KOPT-K1 (cell line): ENCODE data around the gene SNRNP70.
"Not testable (repeated sequence)": the region's sequence is repeated elsewhere in the genome, so short reads cannot be mapped to it uniquely, and the experiment has no call there.

Experiments used
- H3K27ac ChIP-seq: fragments of 200-600 bp; sonication (generic); 2 replicates; pipeline ENCODE4 v1.5.1; 2016; ENCODE audit warnings: antibody characterized with exemption, mild to moderate bottlenecking, low read depth, low read length; ENCODE audit not compliant: poor library complexity, severe bottlenecking
- H3K36me3 ChIP-seq: fragments of 200-600 bp; sonication (generic); 2 replicates; pipeline ENCODE4 v1.5.1; 2017; ENCODE audit warnings: antibody characterized with exemption, mild to moderate bottlenecking, low read length, moderate library complexity; ENCODE audit not compliant: insufficient read depth
- H3K9me3 ChIP-seq: fragments of 200-600 bp; sonication (generic); 2 replicates; pipeline ENCODE4 v1.5.1; 2017; ENCODE audit warnings: antibody characterized with exemption, low read length, mild to moderate bottlenecking; ENCODE audit not compliant: insufficient read depth, poor library complexity, severe bottlenecking

Gene SNRNP70

DNA sequence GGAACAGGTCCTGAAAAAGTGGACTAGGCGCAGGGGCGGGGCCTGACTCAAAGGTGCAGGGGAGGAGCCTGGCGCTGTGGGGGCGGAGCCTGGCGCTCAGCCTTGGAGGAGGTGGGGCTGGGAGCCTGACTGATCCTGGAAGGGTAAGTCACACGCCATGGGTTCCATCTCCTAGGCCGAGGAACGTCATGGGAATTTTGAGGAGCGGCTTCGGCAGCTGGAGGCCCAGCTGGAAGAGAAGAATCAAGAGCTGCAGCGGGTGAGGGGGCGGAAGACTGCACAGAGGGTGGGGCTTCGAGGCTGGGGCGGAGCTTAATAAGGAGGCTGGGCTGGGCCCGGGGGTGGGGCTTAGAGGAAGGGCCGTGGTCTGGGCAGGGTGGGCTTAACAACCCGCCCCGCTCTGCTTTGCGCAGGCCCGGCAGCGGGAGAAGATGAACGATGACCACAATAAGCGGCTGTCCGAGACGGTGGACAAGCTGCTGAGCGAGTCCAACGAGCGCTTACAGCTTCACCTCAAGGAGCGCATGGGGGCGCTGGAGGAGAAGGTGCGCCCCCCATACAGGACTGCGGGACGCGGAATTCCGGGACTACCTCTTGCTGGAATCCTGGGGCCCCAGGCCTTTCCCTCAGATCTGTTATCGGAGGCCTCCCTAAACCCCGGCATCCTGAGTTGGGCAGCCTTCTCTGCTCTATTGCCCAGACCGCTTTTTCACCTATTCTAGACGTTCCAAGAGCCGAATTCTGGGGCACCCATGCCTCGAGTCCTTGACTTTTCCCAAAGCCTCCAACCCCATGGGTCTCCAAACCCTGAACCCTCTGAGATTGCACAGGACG, 48.6 kb downstream of the SNRNP70 start:
- Histone ChIP-seq H3K36me3 (no peaks in the 10 kb centered on the region), H3K9me3 (no peaks in the 10 kb centered on the region), H3K27ac (no peak overlapping the region)

DNA sequence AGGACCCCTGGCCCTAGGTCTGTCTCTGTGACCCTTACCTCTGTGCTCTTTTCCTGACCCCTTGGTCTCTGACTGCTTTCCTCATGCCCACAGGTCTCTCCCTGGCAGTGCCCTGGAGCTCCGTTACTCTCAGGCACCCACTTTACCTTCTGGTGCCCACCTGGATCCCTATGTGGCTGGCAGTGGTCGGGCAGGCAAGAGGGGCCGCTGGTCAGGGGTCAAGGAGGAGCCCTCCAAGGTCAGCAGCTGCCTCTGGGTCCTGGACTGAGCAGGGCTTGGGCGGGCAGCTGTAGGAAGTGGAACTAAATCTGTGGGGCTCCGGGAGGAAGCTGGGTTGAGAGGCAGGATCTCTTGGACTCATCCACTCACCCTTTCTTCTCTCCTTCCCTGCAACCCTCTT, 50.4 kb downstream of the SNRNP70 start:
- Histone ChIP-seq H3K27ac (no peak overlapping the region), H3K9me3 (no peaks in the 10 kb centered on the region), H3K36me3 (no peaks in the 10 kb centered on the region)

DNA sequence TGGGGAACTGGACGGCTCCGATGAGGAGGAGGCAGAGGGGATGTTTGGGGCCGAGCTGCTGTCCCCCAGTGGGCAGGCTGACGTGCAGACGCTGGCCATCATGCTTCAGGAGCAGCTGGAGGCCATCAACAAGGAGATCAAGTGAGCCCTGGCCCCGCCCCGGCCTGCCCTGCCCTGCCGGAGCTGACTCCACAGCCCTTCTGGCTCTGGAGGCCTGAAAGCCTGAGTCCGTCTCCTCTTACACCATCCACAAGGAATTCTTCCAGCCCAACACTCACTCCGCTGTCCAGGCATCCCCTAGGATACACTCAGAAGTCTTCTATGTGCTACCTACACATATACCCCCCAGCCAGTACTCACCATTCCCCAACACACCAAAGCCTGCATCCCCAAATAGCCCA, 51.5 kb downstream of the SNRNP70 start:
- no peaks in the 10 kb centered on the region for H3K36me3 ChIP-seq
- H3K27ac ChIP-seq, result no peak overlapping the region
- H3K9me3 ChIP-seq, result no peaks in the 10 kb centered on the region

DNA sequence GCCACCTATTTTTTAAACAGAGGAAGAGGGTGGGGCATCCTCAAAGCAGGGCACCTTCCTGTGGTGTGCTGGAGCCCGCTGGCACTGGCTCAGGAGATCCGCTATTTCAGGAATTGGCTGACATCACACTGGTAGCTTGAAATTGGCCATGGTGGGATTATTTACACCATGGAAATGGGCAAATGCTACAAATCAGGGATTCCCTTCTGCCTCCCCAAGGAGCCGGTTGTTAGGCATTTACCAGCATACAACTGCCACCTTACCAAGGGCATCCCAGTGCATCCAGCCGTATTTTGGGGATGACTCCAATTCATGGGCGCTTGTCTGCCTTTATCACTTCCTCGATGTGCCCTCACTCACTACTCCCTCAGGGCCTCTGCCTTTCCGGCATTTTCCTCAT, 55.7 kb downstream of the SNRNP70 start:
- H3K27ac ChIP-seq, result no peak overlapping the region
- H3K9me3 ChIP-seq, result no peaks in the 10 kb centered on the region
- no peaks in the 10 kb centered on the region for H3K36me3 ChIP-seq

DNA sequence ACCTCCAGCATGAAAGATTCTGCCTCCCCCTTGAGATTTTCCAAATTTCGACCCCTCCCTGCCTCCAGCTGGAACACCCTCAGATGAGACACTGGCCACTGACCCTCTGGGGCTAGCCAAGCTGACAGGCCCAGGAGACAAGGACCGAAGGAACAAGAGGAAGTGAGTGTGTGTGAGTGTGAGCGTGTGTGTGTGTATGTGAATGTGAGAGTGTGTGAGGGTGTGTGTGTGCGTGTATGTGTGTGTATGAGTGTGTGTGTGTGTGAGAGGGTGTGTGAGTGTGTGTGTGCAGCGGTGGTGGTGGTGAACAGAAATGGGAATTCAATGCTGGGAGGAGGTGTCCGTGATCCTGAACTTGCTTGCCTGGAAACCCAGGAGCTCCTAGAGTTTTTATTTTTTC, 56.1 kb downstream of the SNRNP70 start:
- H3K27ac ChIP-seq, result no peak overlapping the region
- H3K36me3 ChIP-seq, result no peaks in the 10 kb centered on the region

DNA sequence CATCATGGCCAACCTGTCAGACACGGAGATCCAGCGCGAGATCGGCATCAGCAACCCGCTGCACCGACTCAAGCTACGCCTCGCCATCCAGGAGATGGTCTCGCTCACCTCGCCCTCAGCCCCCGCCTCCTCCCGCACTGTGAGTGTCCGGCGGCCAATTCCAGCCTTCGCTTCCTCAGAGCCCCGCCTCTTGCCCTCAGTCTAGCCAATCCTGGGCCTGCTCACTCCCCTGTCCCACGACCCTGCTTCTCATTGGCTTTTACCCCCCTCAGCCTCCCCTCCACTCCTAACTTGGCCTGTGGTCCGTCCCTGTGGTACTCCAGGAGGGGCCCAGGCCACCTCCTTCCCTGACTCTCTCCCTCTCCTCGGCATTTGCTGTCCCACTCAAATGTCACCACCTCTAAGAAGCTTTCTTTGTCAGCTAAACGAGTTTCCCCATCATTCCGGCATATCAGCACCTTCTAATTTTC, 57.6 kb downstream of the SNRNP70 start:
- no peaks in the 10 kb centered on the region for H3K9me3 ChIP-seq
- no peak overlapping the region for H3K27ac ChIP-seq
- H3K36me3 ChIP-seq, result no peaks in the 10 kb centered on the region

More for the DNA sequence above, 56.1 kb downstream of the SNRNP70 start:
- no peaks in the 10 kb centered on the region for H3K9me3 ChIP-seq

DNA sequence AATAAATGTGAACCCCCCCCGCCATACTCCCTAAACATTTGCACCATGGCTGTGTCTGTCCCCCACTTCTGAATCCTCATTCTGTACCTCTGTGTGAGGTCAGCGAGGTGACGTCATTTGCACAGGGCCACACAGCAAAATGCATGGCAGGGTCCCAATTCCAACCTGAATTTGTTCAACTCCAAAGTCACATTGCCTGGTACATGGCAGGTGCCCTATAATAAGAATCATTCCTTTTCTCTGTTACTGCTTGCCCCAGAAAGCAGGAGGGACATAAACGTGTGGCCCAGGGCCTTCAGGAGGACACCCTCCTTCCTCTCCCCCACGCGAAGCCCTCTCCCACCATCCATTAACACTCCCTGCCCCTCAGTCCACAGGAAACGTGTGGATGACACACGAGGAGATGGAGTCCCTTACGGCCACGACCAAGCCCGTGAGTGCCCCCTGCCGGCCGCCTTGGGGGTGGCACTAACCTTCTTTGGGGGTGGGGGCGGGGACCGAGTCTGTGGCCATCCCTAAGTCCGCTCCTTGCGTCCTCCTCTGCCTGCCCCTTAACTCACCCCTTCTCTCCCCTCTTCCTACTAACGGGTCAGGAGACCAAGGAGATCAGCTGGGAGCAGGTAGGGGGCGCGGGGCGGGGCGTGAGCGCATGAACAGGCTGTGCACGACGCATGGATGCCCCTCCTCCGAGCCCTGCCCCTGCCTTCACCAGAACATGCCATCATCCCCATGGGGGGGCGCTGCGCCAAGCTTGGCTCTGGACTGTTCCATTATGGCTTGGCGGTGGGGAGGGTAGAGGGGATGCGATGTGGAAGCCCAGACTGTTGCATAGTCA, 60.5 kb downstream of the SNRNP70 start:
- Histone ChIP-seq H3K27ac (peak overlapping the region; percentile 39), H3K36me3 (no peaks in the 10 kb centered on the region), H3K9me3 (no peaks in the 10 kb centered on the region)

DNA sequence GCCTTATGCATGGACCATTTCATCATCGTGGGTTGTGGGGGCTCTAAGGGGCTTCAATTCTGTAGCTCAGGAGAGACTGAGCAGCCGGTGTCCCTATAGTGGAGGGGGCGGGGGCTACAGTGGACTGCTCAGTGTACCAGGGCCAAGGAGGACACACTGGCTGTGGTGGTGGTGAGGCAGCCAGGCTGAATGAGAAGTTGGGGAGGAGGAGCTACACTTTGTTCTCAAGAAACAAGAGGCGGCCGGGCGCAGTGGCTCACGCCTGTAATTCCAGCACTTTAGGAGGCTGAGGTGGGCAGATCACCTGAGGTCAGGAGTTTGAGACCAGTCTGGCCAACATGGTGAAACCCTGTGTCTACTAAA, 61.1 kb downstream of the SNRNP70 start:
- not testable (repeated sequence) for H3K36me3 ChIP-seq, H3K27ac ChIP-seq, H3K9me3 ChIP-seq

DNA sequence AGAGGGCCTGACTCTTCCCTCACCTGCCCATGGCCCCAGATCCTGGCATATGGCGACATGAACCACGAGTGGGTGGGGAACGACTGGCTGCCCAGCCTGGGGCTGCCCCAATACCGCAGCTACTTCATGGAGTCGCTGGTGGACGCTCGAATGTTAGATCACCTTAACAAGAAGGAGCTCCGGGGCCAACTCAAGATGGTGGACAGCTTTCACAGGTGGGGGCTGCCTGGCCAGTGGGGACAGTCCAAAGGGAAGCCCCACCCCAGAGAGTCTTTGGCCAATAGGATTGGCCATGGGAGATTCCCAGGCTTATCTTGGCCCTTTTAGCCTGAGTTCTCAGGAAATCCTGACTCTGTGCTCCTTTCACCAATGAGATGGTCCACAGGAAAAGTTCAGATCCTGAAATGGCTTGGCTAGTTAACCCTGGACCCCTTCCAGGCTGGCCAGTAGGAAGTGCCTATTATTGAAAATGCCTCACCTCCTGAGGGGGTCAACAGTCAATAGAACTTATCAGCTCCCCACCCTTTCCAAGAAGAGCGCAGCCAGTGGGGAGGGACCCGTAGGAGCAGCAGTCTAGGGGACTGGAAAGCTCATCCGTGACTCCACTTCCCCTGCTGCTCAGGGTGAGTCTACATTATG, 62.9 kb downstream of the SNRNP70 start:
- H3K9me3 ChIP-seq, result no peaks in the 10 kb centered on the region
- no peaks in the 10 kb centered on the region for H3K36me3 ChIP-seq
- H3K27ac ChIP-seq, result no peak overlapping the region

DNA sequence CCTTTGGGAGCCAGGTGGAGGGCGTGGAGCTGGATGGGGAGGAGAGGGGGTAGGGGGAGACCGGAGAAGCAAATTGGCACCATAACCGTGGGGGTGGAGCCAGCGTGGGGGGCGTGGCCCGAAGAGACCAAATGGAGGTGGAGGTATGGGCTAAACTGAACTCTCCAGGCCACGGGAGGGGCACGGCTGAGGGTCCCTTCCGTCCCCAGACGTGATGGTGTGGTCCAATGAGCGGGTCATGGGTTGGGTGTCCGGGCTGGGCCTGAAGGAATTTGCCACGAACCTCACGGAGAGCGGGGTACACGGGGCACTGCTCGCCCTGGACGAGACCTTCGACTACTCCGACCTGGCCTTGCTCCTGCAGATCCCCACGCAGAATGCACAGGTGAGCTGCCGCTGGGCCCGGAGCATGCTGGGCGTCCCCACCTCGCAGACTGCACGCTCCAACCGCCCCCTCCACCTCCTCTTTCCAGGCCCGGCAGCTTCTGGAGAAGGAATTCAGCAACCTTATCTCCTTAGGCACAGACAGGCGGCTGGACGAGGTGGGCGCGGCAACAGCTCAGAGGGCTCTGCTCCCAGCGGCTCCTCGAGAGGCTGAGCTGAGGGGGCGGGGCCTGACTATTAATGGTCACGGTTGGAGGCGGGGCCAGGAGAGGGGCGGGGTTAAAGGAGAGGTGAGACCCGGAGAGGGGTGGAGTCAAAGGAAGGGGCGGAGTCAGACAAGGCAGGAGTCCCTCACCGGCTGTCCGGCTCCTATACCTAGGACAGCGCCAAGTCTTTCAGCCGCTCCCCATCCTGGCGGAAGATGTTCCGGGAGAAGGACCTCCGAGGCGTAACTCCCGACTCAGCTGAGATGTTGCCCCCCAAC, 63.8 kb downstream of the SNRNP70 start:
- Histone ChIP-seq H3K9me3 (no peaks in the 10 kb centered on the region), H3K27ac (no peak overlapping the region), H3K36me3 (no peaks in the 10 kb centered on the region)

DNA sequence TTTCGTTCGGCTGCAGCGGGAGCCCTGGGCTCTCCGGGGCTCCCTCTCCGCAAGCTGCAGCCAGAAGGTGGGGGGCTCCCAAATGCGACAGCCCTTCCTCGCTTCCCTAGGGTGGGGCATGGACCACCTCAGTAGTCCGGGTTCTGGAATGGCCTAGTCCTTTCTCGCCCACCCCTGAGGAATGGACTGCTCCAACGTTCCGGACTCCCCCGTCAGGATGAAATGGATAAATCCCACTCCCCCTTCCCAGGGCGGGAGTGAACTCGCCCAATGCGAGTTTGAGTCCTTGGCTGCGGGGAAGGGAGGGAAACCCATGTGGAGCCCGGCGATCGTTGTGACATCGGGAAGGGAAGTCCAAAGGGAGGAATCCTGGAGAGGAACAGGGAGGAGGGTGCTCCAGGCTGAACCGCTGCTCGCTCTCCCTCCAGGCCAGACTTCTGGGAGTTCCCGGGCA, 64.4 kb downstream of the SNRNP70 start:
- Histone ChIP-seq H3K36me3 (no peaks in the 10 kb centered on the region), H3K9me3 (no peaks in the 10 kb centered on the region), H3K27ac (no peak overlapping the region)

DNA sequence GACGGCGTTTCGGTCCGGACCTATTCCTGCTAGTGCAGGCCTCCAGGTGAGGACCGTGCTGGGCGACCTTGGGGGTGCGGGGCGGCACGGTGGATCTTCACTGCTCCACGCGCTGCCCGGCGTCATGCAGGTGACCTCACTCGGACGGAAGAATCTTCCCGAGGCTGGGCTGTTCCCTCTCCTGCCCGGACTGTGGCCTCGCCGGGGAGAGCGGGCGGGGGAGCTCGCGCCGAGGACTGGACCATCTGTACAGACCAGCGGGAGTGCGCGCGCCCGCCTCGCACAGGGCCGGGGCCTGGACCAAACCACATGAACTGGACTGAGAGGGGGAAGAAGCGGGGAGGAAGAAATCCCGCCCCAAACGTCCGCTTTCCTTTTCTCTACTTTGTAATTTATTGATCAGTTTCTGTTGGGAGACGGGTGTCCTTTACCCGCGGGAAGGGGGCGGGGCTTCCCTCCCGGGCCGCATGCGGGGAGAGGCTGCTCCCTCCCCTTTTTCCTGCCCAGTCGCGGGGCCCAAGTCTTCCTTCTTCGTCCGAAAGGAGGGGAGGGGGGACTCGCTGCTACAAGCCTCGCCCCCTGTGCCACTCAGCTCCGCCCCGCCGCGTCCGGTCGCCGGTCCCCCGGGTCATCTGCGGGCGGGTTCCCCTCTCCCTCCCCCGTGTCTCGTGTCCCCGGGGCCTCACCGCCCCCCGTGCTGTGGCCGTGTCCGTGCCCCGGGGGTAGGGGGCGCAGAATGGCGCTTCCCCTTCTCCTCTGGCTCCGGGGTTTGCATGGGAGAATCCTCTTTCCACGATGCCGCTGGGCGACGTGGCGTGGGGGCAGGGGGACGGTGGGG, 65.1 kb downstream of the SNRNP70 start:
- H3K27ac ChIP-seq, result no peak overlapping the region
- no peaks in the 10 kb centered on the region for H3K36me3 ChIP-seq
- H3K9me3 ChIP-seq, result no peaks in the 10 kb centered on the region

DNA sequence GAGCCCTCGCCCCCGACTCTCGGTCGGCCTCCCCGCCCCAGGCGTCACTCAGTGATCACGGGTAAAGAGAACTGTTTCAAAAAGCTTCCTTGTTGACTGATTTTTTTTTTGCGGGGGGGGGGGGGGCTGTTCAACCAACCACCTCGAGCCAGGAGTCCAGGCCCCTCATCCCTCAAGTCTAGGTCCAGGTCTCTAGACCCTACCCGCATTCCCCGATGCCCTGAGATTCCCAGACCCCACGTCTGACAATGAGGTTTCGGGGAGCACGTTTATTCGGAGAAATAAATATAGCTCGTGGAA, 65.6 kb downstream of the SNRNP70 start:
- no peaks in the 10 kb centered on the region for H3K36me3 ChIP-seq
- H3K9me3 ChIP-seq, result no peaks in the 10 kb centered on the region
- no peak overlapping the region for H3K27ac ChIP-seq
